HepG2 (cell line): Measurements from ENCODE around the gene DTX4. TPM values are rescaled to one million over a fixed set of nuclear protein-coding genes. Genes with fewer than 3 reads are reported as not detected.

Experiments
- ETV6 ChIP-seq: sonication (generic); formaldehyde crosslinking; conservative IDR thresholded peaks from 2 replicates; pipeline ENCODE4 v1.4.0; 2020; ENCODE audit warnings: missing genetic modification reagents
- ISX ChIP-seq: sonication (generic); formaldehyde crosslinking; conservative IDR thresholded peaks from 2 replicates; pipeline ENCODE4 v1.5.0; 2020; ENCODE audit warnings: missing genetic modification reagents
- MYPOP ChIP-seq: sonication (generic); formaldehyde crosslinking; IDR thresholded peaks from 2 replicates; pipeline ENCODE4 v1.8.1; 2023; ENCODE audit warnings: mild to moderate bottlenecking, moderate library complexity, missing genetic modification reagents
- NFE2 ChIP-seq: sonication (generic); formaldehyde crosslinking; IDR thresholded peaks from 2 replicates; pipeline ENCODE4 v1.4.0; 2020; ENCODE audit warnings: missing genetic modification reagents
- RNF219 ChIP-seq: sonication (generic); formaldehyde crosslinking; IDR thresholded peaks from 2 replicates; pipeline ENCODE4 v1.5.0; 2020; ENCODE audit warnings: mild to moderate bottlenecking, missing genetic modification reagents
- SIN3B ChIP-seq: fragments of 150-350 bp; IDR thresholded peaks from 2 replicates; pipeline ENCODE4 v1.6.1; 2014; ENCODE audit warnings: low read length
- THAP9 ChIP-seq: sonication (generic); formaldehyde crosslinking; IDR thresholded peaks from 2 replicates; pipeline ENCODE4; 2020; ENCODE audit warnings: missing genetic modification reagents, mild to moderate bottlenecking, borderline replicate concordance
- ZBTB3 ChIP-seq: sonication (generic); formaldehyde crosslinking; IDR thresholded peaks from 2 replicates; pipeline ENCODE4 v1.4.0; 2020; ENCODE audit warnings: low read depth, mild to moderate bottlenecking, moderate library complexity, missing genetic modification reagents, borderline replicate concordance
- ZNF121 ChIP-seq: sonication (generic); formaldehyde crosslinking; IDR thresholded peaks from 2 replicates; pipeline ENCODE4 v1.5.0; 2020; ENCODE audit warnings: mild to moderate bottlenecking, missing genetic modification reagents
- ZNF24 ChIP-seq: fragments of 450-650 bp; IDR thresholded peaks from 2 replicates; pipeline ENCODE4 v1.6.1; 2017; ENCODE audit warnings: antibody characterized with exemption, mild to moderate bottlenecking
- ZNF317 ChIP-seq: sonication (generic); formaldehyde crosslinking; IDR thresholded peaks from 2 replicates; pipeline ENCODE4 v1.5.0; 2020; ENCODE audit warnings: mild to moderate bottlenecking, missing genetic modification reagents
- ZNF503 ChIP-seq: sonication (generic); formaldehyde crosslinking; IDR thresholded peaks from 2 replicates; pipeline ENCODE4 v1.4.0; 2020; ENCODE audit warnings: missing genetic modification reagents
- ZNF652 ChIP-seq: IDR thresholded peaks from 2 replicates; pipeline ENCODE4 v1.6.1; 2016; ENCODE audit warnings: low read depth, borderline replicate concordance
- ZNF687 ChIP-seq: sonication (generic); formaldehyde crosslinking; IDR thresholded peaks from 2 replicates; pipeline ENCODE4 v1.5.1; 2020; ENCODE audit warnings: mild to moderate bottlenecking, missing genetic modification reagents, moderate library complexity
- ZNF83 ChIP-seq: sonication (generic); formaldehyde crosslinking; IDR thresholded peaks from 2 replicates; pipeline ENCODE4 v1.4.0; 2020; ENCODE audit warnings: missing genetic modification reagents, mild to moderate bottlenecking, borderline replicate concordance
- ZSCAN22 ChIP-seq: sonication (generic); formaldehyde crosslinking; IDR thresholded peaks from 2 replicates; pipeline ENCODE4 v1.4.0; 2020; ENCODE audit warnings: mild to moderate bottlenecking, missing genetic modification reagents
- polyA plus RNA-seq, 8 experiments: library from polyadenylated mRNA; depleted of rRNA in 3 of 8; stranded (reverse) in 7 of 8; unstranded in 1 of 8; fragments of >200 nt; fragmentation: Illumina TruSeq in 4 of 8; extraction: Trizol in 4 of 8; gene quantifications; 2 replicates each; pipeline versions ENCODE4 v1.2.1 to v1.2.3, GENCODE V29; 2011 to 2016; ENCODE audit warnings: low read depth in 4 of 8, missing spikeins in 1 of 8, mixed read lengths in 1 of 8; ENCODE audit not compliant: insufficient read depth in 1 of 8
- total RNA-seq, 5 experiments: library from RNA; depleted of rRNA; stranded (reverse); fragments of >200 nt; fragmentation: Illumina TruSeq; extraction: Trizol; gene quantifications; 2 replicates each; pipeline ENCODE4 v1.2.3, GENCODE V29; 2016; ENCODE audit warnings: low read depth in 1 of 5

The DTX4 gene
- total and polyA plus RNA-seq, 2 of the 13 experiments (the other 11 are each of a cell fraction or from before 2014, with no cell fraction given) = 0.67 to 5.6 TPM

DNA sequence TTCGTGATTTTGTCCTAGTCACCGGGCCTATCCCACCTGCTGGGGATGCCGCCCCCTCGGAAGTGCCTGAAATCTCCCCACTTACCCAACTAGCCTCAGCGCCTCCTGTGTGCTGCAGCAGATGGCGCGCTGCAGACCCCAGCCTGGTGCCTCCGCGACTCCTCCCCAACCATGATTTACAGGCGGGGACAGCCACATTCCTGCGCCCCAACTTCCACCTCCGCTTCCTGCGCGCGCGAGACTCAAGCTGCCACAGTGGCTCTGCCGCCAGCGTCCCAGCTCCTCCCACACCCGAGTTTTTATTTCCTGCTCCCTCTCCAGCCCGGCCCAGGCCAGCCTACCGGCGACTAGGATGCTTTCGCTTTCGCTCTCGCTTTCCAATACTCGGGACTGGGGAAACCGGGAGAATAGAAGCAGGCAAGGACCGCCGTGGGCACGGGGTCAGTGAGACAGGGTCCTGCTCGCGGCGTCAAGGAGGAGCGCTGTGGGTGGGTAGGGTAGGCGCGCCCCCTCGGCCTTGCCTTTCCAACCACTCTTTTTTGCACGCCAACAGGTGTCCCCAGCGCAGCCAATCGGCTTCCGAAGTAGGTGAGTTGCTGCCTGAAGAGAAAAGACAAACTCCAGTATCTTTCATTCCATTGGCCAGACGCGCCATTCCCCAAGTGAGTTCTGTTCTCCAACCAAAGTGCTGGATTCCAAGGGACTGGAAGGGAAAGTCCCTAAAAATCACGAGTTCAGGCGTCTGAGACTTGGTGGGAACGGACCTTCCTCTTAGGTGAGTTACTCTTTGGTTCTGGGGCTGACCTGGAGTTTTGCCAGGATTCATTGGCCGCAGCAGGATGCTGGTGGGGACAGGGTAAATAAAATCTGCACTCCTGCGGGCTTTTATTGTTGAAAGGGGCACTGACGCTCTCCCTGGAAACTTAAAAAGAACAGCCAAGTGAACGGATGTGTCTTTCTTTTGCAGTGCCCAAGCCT lies 29.1 kb upstream of the DTX4 start, which contains the start of gene FAM111A (continued):
- TF ChIP-seq THAP9 = peak; percentile 82; the same call in 1 of the 2 replicates
- no peak for TF ChIP-seq NFE2 (CRISPR knock-in tag)
- no peak; the same call in 1 of the 2 replicates for TF ChIP-seq ETV6 (CRISPR knock-in tag)
- TF ChIP-seq ZSCAN22 (CRISPR knock-in tag) = no peak
- no peak for TF ChIP-seq ISX (CRISPR knock-in tag)
- no peak for TF ChIP-seq ZNF83 (CRISPR knock-in tag)
- TF ChIP-seq RNF219 (CRISPR knock-in tag) = no peak
- no peak for TF ChIP-seq SIN3B
- no peak for TF ChIP-seq ZNF652 (CRISPR knock-in tag)
- peak; percentile 88 for TF ChIP-seq ZNF687 (CRISPR knock-in tag)
- TF ChIP-seq ZNF121 (CRISPR knock-in tag) = no peak
- no peak for TF ChIP-seq ZNF24
- TF ChIP-seq ZNF317 (CRISPR knock-in tag) = peak; percentile 79; the same call in 1 of the 2 replicates
- no peak for TF ChIP-seq ZBTB3
- TF ChIP-seq ZNF503 (CRISPR knock-in tag) = no peak
- TF ChIP-seq MYPOP (CRISPR knock-in tag) = no peak
